ENCODE results near the gene EIF2B4.
"Not testable (repeated sequence)": the region's sequence is repeated elsewhere in the genome, so short reads cannot be mapped to it uniquely, and the experiment has no call there.

The EIF2B4 gene

DNA sequence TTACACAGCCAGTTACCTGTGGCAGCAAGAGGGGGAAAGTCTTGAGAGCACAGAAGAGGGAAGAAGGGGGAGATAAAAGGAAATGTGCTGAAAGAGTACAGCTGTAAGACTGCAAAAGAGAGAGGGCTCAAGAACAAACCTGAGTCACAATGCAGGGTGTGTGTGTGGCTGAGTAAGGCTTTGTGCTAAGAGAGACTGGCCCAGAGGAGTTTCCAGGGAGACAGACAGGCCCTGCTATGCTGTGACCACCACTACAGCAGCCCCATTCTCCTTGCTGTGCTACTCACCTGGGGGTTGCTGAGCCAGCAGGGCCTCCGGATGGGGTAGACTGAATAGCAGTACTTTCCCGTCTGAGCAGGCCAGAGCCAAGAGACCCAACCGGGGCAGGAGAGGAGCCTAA is 34.8 kb downstream of the EIF2B4 start:
- no peak for DNase-seq

DNA sequence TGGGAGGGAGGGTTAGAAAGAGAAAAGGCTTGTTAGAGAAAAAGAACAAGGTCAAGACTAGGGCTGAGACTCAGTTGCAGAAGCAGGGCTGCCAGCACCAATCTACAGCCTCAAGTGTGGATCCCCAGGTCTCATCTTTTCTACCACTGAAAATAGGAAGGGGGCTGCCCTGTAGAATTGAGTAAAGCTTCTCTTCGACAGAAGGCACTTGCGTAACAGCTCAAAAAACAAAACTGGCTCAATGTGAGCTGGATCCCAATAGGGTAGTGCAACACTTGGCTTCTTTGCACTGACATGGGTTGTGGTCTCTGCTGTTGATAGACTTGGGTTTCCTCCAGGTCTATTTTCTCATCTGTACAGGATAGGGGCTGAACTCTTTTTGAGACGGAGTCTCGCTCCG is 45.4 kb downstream of the EIF2B4 start:
- no peak for DNase-seq

DNA sequence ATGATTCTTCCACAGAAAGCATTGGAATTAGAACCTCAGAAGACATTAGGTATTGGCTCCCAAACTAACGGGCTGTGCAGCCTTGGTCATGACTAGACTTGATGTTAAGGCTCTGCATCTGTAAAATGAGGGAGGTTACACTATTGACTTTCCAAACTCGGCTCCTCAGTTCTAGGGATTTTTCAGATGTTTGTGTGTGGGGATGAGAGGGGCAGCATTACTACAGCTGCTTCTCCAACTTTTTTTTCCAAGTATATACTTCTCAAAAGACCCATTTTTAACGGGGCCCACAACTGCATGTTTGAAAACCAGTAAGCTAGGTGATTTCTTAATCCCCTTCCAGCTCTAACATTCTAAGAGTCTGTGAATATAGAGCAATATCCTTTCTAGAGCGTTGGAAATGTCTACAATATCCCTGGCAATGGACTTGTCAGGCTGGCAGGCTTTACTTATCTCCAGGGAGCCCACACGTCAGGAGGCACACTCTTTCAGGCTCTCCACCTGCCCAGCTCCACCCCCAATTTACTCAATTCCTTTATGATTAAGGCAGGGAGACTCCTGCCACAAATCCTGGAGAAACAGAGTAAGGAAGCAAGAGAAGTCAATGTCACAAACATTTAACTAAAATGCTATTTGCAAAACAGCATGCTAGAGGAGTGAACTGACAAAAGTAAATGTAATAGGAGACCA is 46.4 kb downstream of the EIF2B4 start:
- no peak for DNase-seq

DNA sequence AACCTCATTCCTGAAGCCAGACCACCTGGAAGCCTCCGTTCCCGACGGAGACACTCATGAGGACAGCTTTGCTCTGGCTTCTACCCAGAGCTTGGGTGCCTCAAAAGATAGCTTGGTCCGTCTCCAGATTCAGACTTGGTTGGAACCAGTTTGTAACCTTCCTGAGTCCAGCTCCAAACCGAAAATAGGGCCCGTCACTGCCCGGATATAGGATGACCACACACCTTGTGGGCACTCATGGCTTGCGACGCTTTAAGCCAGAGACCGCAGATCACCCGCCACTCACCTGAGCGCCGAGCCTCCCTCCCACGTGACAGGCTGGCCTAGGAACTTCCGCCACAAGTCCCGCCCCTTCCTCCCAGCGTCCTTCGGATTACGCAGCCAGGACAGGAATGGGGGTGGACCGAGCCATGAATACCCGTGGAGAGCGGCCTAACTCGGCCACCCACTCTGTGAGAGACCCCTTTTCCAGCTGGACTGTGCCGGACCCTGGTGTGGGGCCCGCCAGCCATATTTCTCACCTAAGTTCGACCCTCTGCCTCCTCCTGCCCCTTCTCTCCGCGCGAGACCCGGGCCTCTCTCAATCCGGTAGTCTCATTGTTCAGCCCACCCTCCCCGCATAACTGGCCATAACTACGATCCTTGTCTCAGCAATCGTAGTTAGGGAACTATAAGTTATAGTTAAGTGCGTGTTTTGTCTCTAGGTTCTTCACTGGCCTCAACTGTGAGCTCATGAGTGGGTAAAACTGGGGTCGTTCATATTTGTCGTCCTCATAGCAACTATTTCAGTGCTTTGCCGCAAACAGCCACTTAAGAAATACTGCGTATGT is 47.2 kb downstream of the EIF2B4 start, which contains the start of gene MPV17:
Gene MPV17 (minus strand): TSS at position 332 of the 830 bp plus-strand sequence. CDS start 580 bp downstream, outside the sequence.
- DNase-seq = peak; percentile 90

DNA sequence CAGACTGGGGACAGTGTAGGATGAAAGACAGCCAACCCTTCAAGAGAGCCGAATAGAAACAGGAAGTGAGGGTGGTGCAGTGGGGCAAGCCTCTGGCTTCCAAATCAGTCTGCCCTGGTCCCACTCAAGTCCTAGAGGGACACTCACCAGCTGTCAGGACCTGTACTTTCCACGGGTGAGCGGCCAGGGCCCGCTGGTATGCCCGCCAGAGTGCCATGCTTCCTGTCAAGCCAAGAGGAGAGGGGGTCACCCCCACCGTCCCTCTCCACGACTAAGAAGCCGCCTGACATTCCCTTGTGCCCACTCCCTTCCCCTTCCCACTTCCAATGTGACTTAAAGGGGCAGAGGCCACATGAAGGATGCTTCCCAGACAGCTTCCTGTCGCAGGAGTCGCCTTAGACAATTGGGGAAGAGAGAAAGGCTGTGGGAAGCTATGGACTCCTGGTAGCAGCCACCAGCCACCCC is 47.8 kb downstream of the EIF2B4 start:
- no peak for DNase-seq

DNA sequence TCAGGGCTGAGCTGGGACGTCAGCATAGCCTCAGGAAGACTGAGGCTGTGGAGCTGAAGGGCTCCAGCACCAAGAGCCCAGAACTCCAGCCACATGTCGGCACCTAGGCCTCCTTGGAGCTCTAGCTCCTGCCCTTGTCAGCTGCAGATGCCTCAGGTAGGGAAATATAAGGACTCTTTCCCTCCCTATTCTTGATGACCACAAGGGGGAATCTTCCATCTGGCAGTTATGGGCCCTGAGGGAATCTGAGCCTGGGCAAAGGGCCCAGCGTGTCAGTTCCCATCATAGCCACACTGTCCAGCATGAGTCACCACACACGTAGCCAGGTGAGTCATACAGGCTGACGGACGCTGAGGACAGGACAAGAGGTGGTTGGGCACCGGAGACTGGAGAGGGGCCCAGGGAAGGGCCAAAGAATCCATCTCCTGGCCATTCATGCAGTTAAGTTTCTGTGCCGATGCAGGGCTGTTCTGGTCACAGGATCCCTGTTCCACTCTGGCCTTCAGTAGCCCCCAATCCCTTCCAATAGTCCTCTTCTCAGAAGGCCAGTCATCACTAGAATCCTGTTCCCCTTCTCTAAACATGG is 49.1 kb downstream of the EIF2B4 start:
- DNase-seq = no peak

DNA sequence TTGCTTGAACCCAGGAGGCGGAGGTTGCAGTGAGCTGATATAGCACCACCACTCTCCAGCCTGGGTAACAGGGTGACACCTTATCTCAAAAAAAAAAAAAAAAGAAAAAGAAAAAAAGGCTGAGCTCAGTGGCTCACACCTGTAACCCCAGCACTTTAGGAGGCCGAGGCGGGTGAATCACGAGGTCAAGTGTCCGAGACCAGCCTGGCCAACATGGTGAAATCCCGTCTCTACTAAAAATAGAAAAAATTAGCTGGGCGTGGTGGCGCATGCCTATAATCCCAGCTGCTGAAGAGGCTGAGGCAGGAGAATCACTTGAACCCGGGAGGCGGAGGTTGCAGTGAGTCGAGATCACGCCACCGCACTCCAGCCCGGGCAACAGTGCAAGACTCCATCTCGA is 50.3 kb downstream of the EIF2B4 start:
- DNase-seq = not testable (repeated sequence)

DNA sequence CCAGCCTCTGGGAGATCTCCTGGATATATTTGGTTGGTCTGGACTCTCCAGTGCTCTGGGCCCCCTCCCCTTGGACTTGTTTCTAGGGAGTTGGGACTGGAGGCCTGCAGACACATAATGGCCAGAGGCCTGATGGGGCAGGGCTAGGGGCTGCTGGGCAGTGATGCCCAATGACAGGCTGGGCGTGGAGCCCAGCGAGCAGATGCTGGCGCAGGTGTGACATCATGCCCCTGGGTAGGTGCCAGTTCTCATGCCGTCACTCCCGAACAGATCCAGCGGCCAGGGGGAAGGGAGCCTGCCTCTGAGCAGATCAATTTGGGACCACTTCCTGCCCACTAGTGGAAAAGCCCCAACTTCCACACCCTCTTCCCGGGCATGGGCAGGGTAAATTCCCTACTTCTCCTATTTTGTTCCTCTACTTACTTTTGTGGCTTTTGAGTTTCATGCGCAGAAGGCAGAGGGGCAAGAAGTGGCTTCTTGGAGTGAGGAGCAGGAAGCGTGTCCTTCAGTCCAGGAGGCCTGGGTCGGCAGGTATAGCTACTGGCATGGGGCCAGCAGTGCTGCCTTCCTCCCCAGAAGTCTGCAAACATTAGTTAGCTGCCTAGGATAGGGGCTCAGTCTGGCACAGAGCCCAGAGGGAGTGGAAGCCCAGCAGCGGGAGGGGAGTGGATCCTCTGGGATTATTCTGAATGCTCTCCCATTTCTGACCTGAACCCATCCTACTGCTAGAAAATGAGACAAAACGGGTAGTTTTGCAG is 53.3 kb downstream of the EIF2B4 start:
- no peak for DNase-seq

DNA sequence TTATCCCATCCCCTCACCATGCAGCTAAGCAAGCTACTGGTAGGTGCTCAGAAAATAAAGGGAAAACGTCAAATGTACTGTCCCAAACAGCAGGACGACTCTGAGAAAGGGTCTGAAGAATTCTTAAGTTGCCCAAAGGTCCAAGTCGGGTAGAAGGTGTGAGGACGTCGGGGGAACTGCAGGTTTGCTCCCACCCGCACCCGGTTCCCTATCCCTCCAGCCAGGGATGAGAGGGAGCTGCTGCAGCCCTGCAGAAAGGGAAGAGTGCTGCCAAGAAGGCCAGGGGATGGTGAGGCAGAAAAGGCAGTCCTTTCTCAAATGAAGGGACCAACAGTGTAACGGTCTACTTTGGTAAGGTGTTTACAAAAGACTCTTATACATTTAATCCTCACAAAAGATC is 55.0 kb downstream of the EIF2B4 start:
- no peak for DNase-seq

DNA sequence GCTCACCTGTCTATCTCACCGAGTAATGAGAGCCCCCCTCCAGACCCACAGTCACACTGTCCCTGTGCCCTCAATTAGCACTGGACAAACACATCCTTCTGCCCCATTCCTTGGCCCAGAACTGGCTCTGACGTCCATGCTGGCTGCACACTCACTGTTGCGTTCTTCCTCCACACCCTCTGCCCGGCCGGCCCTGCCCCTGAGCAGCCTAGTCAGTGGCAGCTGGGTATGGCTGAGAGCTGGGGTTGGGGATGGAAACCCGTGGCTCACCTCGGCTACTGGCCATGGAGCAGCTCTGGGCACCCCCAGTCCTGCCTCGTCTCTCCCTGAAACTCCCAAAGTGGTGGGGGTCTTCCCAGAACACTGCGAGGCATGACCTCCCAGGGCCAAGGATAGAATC is 55.4 kb downstream of the EIF2B4 start:
- DNase-seq = no peak
